HG03442 (cell line): Measurements from ENCODE around the gene CCDC191.

Experiments used
- ATAC-seq: cut with Tn5 transposase; IDR thresholded peaks from one replicate; pipeline ENCODE4 v1.9.1; 2021; ENCODE audit warnings: mild to moderate bottlenecking, moderate library complexity; ENCODE audit not compliant: unreplicated experiment

CCDC191 gene, protein sequence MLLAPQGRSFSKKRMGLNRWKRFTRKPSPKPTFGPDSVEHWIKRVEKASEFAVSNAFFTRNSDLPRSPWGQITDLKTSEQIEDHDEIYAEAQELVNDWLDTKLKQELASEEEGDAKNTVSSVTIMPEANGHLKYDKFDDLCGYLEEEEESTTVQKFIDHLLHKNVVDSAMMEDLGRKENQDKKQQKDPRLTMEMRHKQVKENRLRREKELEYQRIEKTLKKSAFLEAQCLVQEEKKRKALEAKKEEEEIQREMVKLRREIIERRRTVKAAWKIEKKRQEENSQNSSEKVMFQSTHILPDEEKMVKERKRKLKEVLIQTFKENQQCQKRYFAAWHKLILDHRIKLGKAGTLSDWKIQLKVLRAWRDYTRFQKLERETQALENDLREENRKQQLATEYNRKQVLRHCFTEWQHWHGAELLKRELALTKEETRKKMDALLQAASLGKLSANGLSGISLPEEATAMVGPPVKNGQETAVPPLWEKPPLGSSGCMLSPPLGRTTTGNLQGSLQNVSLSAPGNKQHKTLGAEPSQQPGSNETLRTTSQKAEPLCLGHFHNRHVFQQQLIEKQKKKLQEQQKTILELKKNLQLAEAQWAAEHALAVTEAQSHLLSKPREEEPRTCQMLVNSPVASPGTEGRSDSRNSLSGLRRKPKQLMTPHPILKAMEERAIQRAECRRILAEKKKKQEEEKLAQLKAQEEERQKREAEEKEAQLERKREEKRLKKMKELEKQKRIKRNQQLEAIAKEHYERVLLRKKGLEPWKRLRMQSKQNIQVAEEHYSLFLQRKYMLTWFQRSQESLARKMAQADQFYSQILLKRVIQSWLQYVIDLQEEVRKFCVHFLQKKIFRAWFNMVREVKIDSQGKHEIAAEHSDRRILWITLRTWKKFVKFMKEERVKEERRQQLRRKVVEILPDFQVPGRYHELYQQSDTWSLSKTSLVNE

DNA sequence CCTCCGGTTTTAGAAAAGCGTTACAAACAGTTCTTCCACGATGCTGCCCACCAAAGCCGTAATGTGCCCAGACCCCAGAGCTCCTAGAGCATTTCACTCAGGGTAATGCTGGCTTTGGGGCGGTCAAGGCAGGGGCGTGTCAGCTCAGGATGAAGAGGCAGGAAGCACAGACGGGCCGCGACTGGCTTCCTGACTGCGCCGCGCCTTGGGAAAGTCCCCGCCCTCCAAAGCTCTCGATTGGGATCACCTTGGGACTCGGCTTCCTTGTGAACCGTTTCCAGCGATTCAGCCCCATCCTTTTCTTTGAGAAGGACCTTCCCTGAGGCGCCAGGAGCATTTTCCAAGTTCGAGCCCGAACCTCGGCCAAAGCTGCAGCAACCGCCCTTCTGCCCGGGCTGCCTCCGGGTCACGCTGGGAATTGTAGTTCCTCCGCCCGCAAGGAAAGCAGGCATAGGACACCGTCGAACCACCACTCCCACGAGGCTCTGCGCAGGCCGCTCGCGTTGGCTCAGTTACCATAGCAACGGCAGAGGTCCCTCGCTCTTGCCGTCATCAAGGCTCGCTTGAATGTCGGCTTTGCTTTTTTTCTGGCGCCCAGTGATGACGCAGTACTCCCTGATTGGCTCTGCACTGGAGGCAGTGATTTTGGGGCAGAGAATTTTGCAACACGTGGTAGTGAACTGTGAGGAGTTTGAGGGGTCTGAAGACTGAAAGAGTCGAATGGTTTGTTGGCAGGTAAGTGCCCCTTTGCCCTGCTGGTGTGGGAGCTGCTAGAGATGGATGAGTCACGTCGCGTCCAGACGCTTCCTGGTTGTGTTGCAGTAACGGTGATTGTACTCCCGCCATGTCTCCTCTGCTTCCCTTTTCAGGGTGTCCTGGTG is at the start of gene CCDC191, which contains the start of gene QTRT2:
TSS of gene CCDC191 (minus strand) at position 397 of the 881 bp plus-strand sequence. CDS start at position 337, 60 bp downstream.
TSS of gene QTRT2 (plus strand) at position 608 of the 881 bp plus-strand sequence. CDS start 8,521 bp downstream, outside the sequence.
- peak; percentile 97 for ATAC-seq

DNA sequence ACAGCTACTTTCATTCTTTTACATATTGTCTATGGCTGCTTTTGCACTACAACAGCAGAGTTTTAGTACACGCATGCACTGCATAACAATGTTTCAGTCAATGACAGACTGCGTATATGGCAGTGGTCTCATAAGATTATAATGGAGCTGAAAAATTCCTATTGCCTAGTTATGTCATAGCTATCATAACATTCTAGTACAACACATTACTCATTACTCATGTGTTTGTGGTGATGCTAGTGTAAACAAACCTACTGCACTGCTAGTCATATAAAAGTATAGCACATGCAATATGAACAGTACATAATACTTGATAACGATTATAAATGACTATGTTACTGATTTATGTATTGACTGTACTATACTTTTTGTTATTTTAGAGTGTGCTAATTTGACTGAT is 48.1 kb upstream of the CCDC191 start:
- ATAC-seq = no peak

DNA sequence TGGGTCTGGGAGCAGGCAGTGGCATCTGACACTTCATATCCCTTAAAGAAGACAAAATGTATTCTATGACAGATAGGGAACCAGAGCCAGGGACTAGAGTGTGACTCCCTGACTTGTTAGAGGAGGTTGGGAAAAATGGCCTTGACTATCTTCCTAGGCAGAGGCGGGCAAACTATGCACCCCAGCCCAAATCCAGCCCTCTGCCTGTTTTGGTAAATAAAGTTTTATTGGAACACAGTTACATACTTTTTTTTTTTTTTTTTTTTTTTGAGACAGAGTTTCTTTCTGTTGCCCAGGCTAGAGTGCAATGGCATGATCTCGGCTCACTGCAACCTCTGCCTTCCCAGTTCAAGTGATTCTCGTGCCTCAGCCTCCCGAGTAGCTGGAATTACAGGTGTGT is 47.5 kb upstream of the CCDC191 start:
- no peak for ATAC-seq

DNA sequence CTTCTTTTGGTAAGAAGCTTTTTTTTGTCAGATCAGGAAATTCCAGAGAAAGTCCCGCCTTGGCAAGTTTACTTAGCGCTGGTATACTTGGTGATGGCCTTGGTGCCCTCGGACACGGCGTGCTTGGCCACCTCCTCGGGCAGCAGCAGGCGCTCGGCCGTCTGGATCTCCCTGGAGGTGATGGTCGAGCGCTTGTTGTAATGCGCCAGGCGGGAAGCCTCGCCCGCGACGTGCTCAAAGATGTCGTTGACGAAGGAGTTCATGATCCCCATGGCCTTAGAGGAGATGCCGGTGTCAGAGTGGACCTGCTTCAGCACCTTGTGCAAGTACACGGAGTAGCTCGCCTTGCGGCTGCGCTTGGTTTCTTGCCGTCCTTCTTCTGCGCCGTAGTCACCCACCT is 46.9 kb upstream of the CCDC191 start:
- ATAC-seq = no peak

DNA sequence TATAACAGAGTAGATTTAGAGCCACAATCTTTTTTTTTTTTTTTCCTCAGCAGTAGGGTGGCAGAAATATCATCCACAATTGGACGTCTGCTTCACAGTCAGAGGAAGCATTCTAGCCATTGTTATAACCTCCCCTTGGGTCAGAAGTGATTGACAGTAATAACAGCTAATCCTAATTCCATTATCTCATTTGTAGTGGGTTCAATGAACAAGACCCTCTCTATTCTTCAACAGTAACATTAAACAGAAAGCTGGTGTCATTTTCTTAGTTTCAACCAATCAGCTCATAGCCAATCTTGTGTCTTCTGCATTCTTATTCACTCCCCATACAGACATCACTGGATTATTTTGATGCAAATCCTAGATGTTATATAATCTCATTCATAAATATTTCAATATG is 44.8 kb upstream of the CCDC191 start:
- ATAC-seq = no peak

DNA sequence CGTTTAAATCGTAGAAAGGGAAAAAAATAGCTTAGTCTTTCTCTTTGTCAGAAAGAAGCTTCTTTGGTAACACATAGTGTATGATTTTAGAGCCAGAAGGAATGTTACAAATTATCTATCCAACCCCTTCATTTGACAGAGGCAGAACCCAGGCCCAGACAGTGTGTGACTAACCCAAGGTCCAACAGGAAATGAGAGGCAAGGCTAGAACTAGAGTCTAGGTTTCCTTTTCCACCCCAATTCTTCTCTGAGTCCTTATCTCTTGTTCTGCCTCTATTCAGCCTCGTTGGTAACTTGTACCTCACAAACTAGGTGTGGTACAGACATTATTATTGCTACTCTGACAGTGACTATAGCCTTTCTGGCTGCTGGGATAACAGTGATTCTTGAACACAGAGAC is 39.5 kb upstream of the CCDC191 start:
- ATAC-seq = no peak

DNA sequence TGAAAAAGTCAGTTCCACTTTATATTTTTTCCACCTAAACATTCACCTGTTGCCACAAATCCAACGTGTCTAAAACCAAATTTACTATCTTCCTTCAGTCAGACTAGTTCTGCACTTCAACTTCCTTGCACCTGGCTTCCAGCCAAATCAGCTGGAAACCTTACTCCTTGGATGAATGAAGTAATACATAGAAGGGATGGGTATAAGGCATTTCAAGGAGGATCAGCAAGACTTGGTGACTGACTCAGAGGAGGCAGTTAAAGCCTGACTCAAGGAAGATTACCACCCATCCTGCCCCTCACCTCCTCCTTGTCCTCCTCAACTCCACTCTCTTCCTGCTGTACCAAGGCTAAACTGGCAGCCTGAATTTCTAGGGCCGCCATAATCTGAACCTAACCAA is 37.3 kb upstream of the CCDC191 start:
- no peak for ATAC-seq

DNA sequence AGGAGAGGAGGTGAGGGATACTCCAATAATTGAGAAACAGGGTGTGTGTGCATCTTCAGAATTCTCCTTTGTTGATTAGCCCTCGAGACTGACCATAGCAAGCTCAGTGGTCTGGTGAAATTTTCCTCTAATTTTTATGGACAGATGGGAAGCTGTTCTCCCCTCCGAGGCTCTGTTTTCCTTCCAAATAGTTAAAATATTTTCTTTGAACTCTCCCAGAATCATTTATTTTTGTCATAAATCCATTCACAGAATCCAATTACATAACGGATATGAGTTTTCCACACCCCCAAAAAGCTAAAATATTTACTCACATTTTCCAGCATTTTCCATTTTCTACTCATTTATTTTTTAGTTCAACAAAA is 36.7 kb upstream of the CCDC191 start:
- ATAC-seq = no peak

DNA sequence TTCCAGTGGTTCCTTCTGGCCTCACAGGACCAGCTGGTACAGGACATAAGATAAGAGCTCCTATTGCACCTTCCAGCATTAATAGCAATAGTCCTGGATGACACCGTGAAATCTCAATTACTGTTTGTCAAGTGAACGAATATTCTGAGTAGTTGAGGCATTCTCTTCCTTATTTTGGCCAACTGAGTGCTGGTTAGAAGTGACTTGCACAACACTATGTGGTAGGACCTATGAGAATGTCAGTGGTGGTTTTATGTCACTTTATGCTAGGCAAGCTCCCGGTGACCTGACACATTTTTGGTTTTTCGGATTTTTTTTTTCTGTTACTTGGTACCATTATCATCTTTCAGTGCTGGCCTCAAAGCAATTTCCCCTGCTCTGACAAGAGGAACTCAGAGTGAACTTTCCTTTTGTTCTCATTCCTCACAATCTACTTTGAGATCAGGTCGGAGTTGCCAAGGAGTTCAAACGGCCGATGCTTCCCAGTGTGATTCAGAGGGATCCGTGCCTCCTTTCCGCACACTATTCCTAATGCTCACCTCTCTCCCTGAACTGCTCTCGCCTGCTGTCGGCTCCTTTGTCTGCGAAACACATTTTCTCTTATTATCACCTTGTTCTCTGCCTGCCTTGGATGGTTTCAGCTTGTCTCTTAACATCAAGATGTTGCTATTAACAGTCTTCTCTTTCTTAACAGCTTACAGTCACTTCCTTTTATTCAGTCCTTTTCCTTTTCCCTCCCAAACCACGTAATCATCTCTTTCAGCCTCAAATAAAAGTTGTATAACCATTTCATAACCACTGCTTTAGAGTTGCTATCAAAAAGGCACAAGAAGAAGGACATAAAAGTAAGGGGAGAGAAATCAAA is 36.1 kb upstream of the CCDC191 start:
- no peak for ATAC-seq

DNA sequence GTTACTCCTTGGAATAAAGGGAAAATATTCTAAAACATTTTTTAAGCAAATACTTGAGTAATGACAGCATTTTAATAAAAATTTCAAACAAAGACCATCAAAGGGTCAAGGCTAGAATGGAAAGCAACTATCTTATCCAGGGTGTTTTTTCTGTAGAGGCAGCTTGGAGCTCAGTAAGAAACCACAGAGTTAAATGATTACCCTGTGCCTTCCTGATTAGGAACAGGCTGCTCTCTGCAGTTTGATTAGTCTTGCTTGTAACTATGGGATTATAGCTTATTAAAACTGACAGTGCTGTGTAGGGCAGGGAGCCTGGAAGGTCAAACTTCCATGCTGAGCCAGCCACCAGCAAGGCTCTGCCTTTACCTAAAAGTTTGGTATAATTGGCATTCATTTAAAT is 33.3 kb upstream of the CCDC191 start:
- ATAC-seq = no peak

DNA sequence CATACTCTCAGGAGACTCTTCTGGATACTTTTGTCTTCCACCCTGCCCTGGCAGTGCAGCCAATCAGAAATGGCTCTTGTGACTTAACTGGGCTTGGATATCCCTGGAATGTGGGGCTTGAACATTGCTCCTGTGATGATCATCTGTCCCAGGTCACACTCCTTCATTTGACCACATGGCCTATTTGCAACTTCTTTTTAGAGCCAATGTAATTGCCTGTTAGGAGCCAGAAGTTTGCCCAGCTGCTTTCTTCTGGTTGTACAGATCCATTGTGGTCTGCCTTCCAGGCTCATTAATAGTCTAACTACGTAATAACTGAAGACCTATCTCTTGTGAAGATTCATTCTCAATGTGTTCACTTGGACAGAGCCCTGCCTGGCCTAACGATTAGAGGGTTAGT is 30.0 kb upstream of the CCDC191 start:
- no peak for ATAC-seq

DNA sequence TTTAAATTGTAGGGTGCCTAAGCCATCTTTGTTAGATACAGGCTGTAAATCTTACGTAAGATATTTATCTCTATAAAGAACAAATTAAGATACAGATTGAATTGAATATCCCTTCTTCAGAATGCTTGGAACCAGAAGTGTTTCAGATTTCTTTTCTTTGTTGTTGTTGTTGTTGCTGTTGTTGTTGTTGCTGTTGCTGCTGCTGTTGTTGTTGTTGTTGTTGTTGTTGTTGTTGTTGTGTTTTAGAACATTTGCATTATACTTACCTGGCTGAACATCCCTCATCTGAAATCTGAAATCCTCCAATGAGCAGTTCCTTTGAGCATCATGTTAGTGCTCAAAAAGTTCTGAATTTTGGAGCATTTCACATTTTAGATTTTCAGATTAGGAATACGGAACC is 26.8 kb upstream of the CCDC191 start:
- ATAC-seq = no peak

DNA sequence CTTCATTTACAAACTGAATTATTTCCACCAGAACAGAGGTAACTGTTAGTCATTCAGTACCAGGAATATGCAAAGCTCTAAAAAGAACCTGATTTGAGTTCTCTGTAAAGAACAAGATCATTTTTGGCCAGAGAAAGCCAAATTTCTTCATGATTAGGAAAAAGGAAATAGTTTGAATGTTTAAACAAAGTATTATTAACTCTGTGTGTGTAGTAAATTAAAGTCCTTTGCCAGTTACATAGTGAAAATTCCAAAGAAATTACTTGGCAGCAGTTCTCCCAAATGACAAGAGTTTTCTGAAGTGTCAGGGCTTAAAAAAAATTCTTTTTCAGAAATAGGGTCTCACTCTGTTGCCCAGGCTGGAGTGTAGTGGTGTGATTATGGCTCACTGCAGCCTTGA is 24.7 kb upstream of the CCDC191 start:
- ATAC-seq = no peak

DNA sequence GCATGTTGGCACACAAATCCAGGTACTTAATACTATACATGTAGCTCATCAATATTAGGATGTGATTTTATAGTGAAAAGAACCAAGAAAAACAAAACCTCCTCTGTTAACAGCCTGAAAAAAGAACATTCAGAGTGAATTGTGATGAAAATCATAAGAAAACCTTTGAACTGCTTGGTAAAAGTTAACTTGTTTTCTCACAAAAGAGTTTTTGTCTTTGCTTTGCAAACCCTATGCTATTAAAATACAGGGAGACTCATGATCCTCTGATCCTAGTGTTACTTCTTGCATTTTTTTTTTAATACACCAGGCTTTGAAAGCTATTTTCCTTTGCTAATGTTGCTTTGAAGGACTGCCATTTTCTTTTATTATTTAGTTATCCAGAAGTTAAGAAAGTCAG is 23.9 kb upstream of the CCDC191 start:
- no peak for ATAC-seq

DNA sequence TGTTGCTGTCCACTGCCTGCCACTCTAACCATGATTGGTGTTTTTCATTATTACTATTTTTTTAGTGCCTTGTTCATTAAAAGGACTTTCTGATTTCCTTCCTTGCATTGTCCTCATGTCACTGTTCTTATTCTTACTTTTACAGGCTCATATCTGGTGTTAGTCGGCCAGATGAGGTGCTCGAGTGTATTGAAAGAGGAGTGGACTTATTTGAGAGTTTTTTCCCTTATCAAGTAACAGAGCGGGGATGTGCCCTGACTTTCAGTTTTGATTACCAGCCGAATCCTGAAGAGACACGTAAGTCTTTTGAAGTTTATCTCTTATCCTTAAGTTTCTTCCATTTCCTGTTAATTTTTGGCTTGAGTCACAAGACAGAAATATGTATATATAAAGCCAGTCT is 23.4 kb upstream of the CCDC191 start:
- ATAC-seq = no peak

DNA sequence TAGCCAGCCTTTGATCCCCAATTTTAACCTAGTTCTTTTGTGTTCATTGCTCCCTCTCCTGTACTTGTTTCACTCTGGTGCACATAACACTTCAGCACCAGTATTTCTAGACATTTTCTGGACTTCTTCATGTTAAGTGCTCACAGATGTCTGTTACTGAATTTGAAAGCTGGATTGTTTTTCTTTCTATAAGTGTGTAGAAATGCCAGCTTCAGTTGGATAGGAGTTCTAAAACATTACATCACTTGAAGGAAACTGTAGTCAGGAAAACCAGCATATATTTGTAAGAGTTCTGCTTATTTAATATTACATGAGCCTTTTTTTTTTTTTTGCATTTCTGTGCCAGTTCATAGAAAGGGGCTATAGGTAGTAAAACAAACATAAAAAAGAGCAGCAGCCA is 21.8 kb upstream of the CCDC191 start:
- no peak for ATAC-seq

DNA sequence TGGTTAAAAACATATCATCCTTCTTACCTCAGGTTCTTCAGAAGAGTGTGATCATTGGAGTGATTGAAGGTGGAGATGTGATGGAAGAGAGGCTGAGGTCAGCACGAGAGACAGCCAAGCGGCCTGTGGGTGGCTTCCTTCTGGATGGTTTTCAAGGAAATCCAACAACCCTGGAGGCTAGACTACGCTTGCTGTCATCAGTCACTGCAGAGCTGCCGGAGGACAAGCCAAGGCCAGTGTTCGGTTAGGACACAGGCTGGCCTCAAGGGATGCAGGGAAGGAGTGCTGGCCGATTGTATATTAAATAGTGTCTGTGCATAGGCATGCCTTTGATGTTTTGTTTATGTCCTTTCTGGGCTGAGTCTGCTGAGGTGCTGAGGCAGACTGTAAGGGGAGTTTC is 20.4 kb upstream of the CCDC191 start:
- no peak for ATAC-seq

DNA sequence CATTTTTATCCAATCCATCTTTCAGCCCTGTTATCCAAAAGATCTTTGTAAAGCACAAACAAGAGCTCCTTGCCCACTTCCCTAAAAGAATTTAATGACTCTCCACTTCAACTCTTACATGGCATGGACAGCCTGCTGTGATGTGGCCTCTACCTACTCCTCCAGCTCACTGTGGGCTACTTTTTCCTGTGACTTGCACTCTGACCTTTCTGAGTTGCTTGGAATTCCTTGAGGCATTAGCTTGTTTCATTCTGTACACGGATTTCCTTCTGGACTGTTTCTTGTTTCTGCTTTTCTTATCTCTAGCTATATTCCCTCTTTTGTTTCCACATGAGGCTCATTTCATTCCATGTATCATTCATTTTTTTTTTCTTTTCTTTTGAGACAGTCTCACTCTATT is 15.5 kb upstream of the CCDC191 start:
- ATAC-seq = no peak

DNA sequence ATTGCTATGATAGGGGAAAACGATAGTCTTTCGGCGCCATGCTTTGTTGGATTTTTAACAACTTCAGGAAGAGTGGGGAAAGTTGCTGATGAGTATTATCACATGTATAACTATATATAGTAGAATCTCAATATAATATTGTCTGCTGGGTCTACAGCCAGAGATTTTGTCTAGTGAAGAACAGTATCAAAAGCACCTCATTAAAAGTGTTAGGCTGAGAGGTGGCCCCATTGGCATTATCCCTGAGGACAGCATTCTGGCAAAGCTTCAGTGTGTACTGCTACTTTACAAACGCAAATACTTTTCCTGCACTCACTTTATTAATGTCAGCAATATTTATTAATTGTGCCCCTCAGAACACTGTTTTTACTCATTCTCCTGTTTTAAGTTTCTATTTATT is 12.0 kb upstream of the CCDC191 start:
- no peak for ATAC-seq

DNA sequence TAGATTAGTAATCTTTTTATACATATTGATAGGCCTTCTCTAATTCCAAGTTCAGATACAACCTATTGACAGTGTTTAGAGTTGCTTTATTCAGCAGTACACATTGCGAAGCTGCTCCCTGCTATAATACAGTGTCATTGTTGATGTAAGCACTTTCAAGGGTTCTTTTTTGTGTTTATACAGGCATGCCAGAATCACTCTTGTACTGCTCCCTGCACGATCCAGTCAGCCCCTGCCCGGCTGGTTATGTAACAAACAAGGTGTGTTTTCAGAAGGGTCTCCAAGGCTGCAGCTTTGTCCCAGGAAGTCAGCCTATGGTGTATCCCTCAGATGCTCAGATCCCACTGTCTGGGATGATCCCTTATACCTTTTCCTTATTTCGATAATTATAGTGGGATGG is 11.5 kb upstream of the CCDC191 start:
- no peak for ATAC-seq
